GM19238 (cell line): ENCODE results near the gene NOL11.
"Not testable (repeated sequence)": the region's sequence is repeated elsewhere in the genome, so short reads cannot be mapped to it uniquely, and the experiment has no call there.

ENCODE experiments used
- DNase-seq: peaks from one replicate; pipeline ENCODE4 v3.0.0; 2011; ENCODE audit warnings: low spot score; ENCODE audit not compliant: insufficient read length

NOL11 gene

GRCh38 chr17:67717624-67718324, at the start of gene NOL11:
TSS of gene NOL11 (plus strand) at chr17:67717936. CDS start at chr17:67717948, 12 bp downstream.
- DNase-seq = peak; percentile 86

DNA sequence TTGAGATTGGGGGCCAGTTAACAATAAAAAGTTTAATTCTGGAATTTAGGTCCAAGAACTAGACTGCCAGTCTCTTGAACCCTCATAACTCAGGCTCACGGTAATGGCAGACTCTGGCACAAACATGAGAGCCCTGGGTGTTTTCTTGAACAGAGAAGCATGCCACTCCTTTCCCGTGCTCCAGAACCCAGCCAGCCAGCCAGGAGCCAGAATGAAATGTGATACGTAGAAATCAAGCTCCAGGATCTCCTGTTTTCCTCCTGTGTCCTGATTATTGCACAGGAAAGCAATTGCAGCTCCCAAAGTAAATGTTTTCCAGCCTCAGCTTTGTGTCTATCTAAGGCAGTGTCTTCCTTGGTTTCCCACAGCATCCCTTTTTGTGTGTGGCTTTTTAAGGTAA, 46.2 kb upstream of the NOL11 start:
- no peak for DNase-seq

DNA sequence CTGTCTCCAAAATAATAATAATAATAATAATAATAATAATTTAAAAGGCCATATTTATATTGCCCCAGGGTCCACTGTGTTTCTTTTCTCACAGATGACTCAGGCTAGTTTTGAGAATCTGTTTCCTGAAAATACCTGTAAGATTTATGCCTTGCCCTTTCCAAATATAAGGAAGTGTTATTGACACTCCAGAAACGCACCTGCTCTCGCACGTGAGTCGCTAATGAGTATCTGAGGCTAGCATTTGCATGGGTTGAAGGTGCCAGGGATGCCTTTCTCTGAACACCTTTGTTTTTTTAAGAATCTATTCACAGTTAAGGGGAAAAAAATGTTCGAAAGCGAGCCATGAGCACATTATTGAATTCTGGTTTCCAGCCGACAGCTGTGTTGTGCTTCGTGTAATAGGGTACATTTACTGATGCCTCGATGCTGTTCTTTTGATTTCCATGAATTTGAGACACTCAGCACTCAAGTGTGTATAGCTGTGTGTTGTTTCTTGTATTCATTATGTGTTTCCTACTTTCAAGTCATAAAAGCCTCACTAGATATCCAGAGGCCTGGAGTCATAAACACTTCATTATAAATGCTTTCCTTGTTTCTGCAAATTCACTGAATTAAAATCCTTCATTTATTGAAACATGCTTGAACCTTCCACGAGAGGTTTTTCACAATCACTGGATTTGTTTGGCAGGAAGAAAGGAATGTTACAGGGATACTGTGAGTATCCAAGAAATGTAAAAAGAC, 45.0 kb upstream of the NOL11 start:
- DNase-seq = no peak

- no peak for DNase-seq
Observed at GRCh38 chr17:67675481-67675880, 42.3 kb upstream of the NOL11 start.

GRCh38 chr17:67676305-67676704, 41.4 kb upstream of the NOL11 start:
- no peak for DNase-seq

DNA sequence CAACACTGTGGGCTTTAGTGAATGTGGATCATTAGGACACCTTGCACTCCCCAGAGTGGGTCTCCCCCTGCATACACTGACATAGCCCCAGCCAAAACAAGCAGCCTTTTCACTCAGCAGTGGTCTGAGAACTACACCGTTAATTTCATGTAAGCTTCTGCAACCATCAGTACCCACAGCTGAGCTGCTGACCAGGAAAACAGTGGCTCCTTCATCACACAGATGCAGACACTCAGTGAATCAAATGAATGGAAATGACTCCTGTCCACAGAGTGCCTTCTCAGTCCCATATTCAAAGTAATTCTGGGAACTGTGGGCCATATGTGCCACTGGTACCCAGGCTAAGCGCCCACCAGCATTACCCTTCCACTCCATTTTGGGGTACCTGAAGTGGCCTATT, 39.3 kb upstream of the NOL11 start:
- no peak for DNase-seq

DNA sequence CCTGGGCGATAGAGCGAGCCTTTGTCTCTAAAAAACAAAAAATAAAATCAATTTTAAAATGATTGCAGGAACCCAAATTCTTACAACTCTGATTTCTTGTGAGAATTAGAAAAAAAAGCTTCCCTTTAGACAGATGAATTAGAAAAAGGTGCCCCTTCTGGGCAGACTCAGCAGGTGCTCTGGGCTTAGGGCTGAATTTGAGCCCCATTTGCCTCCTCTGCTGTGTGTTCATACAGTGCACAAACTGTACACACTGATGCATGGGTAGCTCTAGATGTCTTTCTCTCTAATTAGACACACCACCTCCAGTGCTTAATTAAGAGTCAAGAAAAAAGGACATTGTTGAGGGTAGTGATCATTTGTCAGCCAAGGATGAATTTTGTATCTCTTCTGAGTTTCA, 38.5 kb upstream of the NOL11 start:
- DNase-seq = no peak

DNA sequence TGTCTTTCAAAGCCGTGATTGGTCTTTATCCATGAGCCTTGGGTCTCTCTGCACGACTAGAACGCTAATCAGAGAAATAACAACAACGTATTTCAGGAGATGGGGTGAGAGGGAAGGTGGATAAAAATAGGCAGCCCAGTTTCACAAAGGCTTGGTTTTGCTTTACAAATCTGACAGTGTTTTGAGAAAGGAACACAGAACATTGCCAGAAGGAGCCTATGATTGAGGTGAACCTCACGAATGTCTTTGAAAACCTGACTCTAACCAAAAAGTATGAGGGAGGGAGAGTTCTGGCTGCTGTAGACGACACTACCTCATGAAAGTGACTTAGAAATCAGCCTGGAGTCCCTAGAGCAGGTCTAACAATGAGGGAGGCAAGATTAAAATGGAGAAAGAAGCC, 38.0 kb upstream of the NOL11 start:
- no peak for DNase-seq

- DNase-seq = no peak
Observed at GRCh38 chr17:67680445-67681224, 37.1 kb upstream of the NOL11 start.

GRCh38 chr17:67682196-67682595, 35.5 kb upstream of the NOL11 start:
- DNase-seq = no peak

DNA sequence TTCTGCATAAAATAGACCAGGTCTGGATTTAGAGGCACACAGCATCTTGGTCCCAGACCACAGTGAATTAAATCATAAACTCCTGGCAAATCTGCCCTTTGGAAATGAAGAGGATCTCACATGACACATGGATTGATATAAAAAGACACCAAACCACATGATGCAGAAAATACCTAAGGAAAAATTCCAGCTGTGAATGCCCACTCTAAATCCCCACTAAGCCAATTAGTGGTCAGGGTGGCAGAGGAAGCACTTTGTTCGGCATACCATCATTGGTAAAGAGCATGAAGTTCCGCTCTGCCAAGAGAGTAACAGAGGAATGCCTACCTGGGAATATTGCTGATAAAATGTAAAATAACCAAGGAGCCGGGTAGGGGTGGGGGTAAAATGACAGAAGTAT, 32.4 kb upstream of the NOL11 start:
- DNase-seq = no peak

DNA sequence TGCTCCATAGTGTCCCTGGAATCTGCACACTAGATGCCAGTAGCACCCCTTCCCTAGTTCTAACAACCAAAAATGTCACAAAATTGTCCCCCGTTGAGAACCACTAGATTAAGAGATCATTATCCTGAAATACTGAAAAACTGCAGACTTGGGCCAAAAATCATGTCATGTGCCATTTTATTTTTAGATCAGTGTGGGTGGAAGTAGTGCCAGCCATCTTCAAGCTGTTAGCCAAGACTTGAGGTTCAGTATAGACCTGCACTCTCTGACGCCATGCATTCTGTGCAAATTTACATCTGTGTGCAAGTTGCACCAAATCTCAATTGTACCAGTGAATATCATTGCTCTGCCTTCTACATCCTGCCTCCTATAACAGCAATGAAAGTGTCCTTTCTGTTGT, 31.5 kb upstream of the NOL11 start:
- DNase-seq = no peak

DNA sequence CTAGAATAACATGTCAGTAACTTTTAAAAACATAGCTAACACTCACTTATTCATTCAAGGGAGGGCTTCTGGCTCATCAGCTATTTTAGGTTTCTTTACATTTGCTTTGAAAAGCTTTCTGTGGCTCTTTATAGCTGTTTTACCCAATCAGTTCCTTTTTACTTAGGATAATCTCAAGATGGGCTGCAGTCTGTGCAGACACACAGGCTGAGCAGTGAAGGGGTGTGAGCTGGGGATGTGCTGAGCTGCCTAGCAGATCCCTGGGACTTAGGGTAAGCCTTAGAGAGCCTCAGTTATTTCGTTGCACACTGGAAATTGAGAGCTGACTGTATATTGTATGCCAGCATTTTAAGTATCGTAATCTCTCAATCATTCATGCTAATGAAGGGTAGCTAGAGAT, 30.2 kb upstream of the NOL11 start:
- no peak for DNase-seq

GRCh38 chr17:67689534-67690177, 28.1 kb upstream of the NOL11 start:
- peak; percentile 41 for DNase-seq

GRCh38 chr17:67693811-67694210, 23.9 kb upstream of the NOL11 start:
- no peak for DNase-seq

GRCh38 chr17:67696347-67696746, 21.4 kb upstream of the NOL11 start:
- DNase-seq = no peak

GRCh38 chr17:67696853-67697498, 20.8 kb upstream of the NOL11 start:
- no peak for DNase-seq

DNA sequence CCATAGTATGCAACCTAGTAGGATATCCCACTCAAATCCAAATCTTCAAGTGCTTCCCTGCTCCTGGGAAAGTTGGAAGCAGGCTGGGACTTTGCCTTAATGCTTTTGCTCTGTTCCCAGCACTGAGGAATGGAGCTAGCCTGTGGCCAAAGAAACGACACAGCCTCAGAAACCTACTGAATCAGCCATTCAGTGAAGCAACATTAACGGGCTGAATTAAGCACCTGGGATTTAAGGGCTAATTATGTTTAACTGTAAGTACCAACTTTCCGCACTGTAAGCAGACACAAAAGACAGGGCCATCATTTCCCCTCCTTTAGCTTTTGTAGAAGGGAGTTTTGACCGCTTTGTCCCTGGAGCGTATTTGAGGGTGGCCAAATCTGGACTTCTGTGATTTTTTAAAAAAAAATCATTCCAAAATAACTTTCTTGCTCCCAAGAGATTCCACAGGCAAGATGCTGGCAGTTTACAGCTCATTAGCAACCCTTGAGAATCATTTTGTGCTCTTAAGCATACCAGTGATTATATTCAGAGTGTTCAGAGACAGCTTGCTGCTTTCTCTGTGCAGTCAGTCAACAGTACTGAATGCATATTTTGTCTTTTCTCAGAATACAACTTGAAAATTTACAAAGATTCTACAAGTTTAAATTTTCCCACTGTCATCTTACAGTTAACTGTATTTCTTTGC, 17.6 kb upstream of the NOL11 start:
- DNase-seq = no peak

- no peak for DNase-seq
Observed at GRCh38 chr17:67700725-67701119, 17.0 kb upstream of the NOL11 start.

- not testable (repeated sequence) for DNase-seq
Observed at GRCh38 chr17:67702861-67703260, 14.9 kb upstream of the NOL11 start.

DNA sequence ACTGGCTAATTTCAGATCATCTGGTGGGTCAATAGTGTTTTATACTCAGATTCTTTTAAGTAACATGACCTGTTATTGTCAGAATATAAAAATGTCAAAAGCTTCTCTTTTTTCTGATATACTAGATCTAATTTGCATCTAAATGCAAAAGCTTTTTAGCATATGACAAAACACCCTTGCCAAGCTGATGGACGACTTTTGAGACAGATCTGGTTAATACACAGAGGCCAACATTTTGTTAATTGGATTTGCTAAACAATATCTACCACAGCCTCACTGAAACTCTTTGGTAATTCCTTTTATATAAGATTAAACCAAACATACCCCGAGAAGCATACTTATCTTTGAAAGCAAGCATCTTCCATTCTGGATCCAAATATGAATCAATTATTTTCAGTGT, 10.3 kb upstream of the NOL11 start:
- DNase-seq = no peak
